A549 (cell line): Measurements from ENCODE around the gene PPP2R5C. TPM values are rescaled to one million over a fixed set of nuclear protein-coding genes. Genes with fewer than 3 reads are reported as not detected.
A peak's percentile ranks its signal among the peaks of the same experiment; 100 is the strongest.

ENCODE experiments used
- ATAC-seq, 2 experiments: fragments of 200-7000 bp in 1 of 2; fragments of >200 bp in 1 of 2; cut with Nextera tagmentation in 1 of 2; cut with Tn5 transposase in 1 of 2; 3 replicates each; pipeline versions ENCODE4 v1.8.0 to v1.9.1; 2018 to 2020; ENCODE audit warnings: mild to moderate bottlenecking in 1 of 2, moderate library complexity in 1 of 2
- CTCF ChIA-PET: fragments of 300-600 bp; sonication (Branson Sonifier 250); formaldehyde crosslinking; extraction: SDS; loops from one replicate; lab custom pipeline; 2021; ENCODE audit warnings: antibody characterized with exemption, inconsistent platforms; lab: Yijun Ruan, JAX
- POLR2A ChIA-PET: fragments of 350-600 bp; formaldehyde crosslinking; extraction: SDS; loops from one replicate; lab custom pipeline; 2021; ENCODE audit warnings: antibody characterized with exemption, inconsistent platforms; lab: Yijun Ruan, JAX
- DNase-seq, 2 experiments: peaks; one replicate each; pipeline versions ENCODE4 v3.0.0 to v3.0.0-alpha.2; 2011 to 2016; ENCODE audit warnings: low read depth in 1 of 2, low spot score in 1 of 2
- FAIRE-seq: peaks from 2 replicates; lab custom pipeline; 2011; peaks lifted over from hg19 to GRCh38; lab: Jason Lieb, UNC
- H3K27ac ChIP-seq, 2 experiments: fragments of >200 bp; sonication (Bioruptor Twin); formaldehyde crosslinking; 3 replicates each; pipeline ENCODE4 v1.5.1; 2016 to 2017
- H3K4me1 ChIP-seq: fragments of >200 bp; sonication (Bioruptor Twin); formaldehyde crosslinking; 3 replicates; pipeline ENCODE4 v1.6.1; 2016
- H3K4me2 ChIP-seq: fragments of >200 bp; sonication (Bioruptor Twin); formaldehyde crosslinking; 3 replicates; pipeline ENCODE4 v1.6.1; 2016
- H3K4me3 ChIP-seq: fragments of >200 bp; sonication (Bioruptor Twin); formaldehyde crosslinking; 3 replicates; pipeline ENCODE4 v1.5.1; 2016
- H3K9me3 ChIP-seq: fragments of >200 bp; sonication (Bioruptor Twin); formaldehyde crosslinking; 3 replicates; pipeline ENCODE4 v1.6.1; 2016
- CEBPB ChIP-seq, 2 experiments: fragments of >200 bp in 1 of 2; sonication (Bioruptor Twin) in 1 of 2; formaldehyde crosslinking in 1 of 2; IDR thresholded peaks; 2 replicates each; pipeline ENCODE4 v1.6.1; 2012 to 2016
- EHMT2 ChIP-seq: fragments of 200-600 bp; sonication (generic); IDR thresholded peaks from 2 replicates; pipeline ENCODE4 v1.6.1; 2016; ENCODE audit warnings: antibody characterized with exemption, low read depth, mild to moderate bottlenecking, moderate library complexity
- FOSL2 ChIP-seq, 2 experiments: fragments of 450-650 bp in 1 of 2; fragments of >200 bp in 1 of 2; sonication (Bioruptor Twin) in 1 of 2; formaldehyde crosslinking; IDR thresholded peaks; 2 replicates each; pipeline versions ENCODE4 v1.5.0 to v1.6.1; 2016 to 2020; ENCODE audit warnings: mild to moderate bottlenecking in 1 of 2, moderate library complexity in 1 of 2
- FOXS1 ChIP-seq: fragments of 250-450 bp; sonication (Bioruptor Pico); IDR thresholded peaks from 2 replicates; pipeline ENCODE4 v1.5.0; 2020; ENCODE audit warnings: mild to moderate bottlenecking, moderate library complexity
- HOXA7 ChIP-seq: fragments of 250-450 bp; sonication (Bioruptor Pico); IDR thresholded peaks from 2 replicates; pipeline ENCODE4 v1.5.0; 2020; ENCODE audit warnings: mild to moderate bottlenecking, moderate library complexity
- HOXB13 ChIP-seq: fragments of 250-450 bp; sonication (Bioruptor Pico); IDR thresholded peaks from 2 replicates; pipeline ENCODE4 v1.5.0; 2020; ENCODE audit warnings: low read depth, mild to moderate bottlenecking, moderate library complexity
- JUN ChIP-seq, 2 experiments: fragments of >200 bp; sonication (Bioruptor Twin); formaldehyde crosslinking; IDR thresholded peaks; 2 replicates in 1 of 2; 3 replicates in 1 of 2; pipeline ENCODE4 v1.6.1; 2016 to 2017
- JUNB ChIP-seq: fragments of >200 bp; sonication (Bioruptor Twin); formaldehyde crosslinking; IDR thresholded peaks from 2 replicates; pipeline ENCODE4 v1.6.1; 2016
- KDM1A ChIP-seq: fragments of 200-600 bp; sonication (generic); IDR thresholded peaks from 2 replicates; pipeline ENCODE4 v1.6.1; 2016; ENCODE audit warnings: low read depth, mild to moderate bottlenecking
- MAFK ChIP-seq: fragments of 450-650 bp; IDR thresholded peaks from 2 replicates; pipeline ENCODE4 v1.6.1; 2014; ENCODE audit not compliant: partially characterized antibody
- MAZ ChIP-seq: fragments of 150-350 bp; IDR thresholded peaks from 2 replicates; pipeline ENCODE4 v1.6.1; 2014; ENCODE audit warnings: antibody characterized with exemption, low read depth, low read length, borderline replicate concordance
- MYC ChIP-seq: IDR thresholded peaks from 2 replicates; pipeline ENCODE4 v1.6.1; 2012; ENCODE audit warnings: mild to moderate bottlenecking, inconsistent platforms, low read length, improper control_type of control experiment, borderline replicate concordance
- NFE2L2 ChIP-seq: fragments of 150-350 bp; conservative IDR thresholded peaks from 2 replicates; pipeline ENCODE4 v1.6.1; 2014; ENCODE audit warnings: low read length
- RAD21 ChIP-seq, 2 experiments: fragments of >200 bp in 1 of 2; sonication (Bioruptor Twin) in 1 of 2; formaldehyde crosslinking in 1 of 2; IDR thresholded peaks in 1 of 2; conservative IDR thresholded peaks in 1 of 2; 2 replicates in 1 of 2; 3 replicates in 1 of 2; pipeline ENCODE4 v1.6.1; 2012 to 2018; ENCODE audit warnings: inconsistent platforms in 1 of 2
- RNF2 ChIP-seq: fragments of 200-600 bp; sonication (generic); IDR thresholded peaks from 2 replicates; pipeline ENCODE4 v1.6.1; 2016; ENCODE audit warnings: low read depth, mild to moderate bottlenecking, antibody characterized with exemption, moderate library complexity, borderline replicate concordance
- SMC3 ChIP-seq: fragments of >200 bp; sonication (Bioruptor Twin); formaldehyde crosslinking; IDR thresholded peaks from 3 replicates; pipeline ENCODE4 v1.6.1; 2018; ENCODE audit warnings: inconsistent platforms
- SREBF2 ChIP-seq: fragments of 450-650 bp; IDR thresholded peaks from 2 replicates; pipeline ENCODE4 v1.6.1; 2014; ENCODE audit warnings: mild to moderate bottlenecking, moderate library complexity
- TP53 ChIP-seq: fragments of 250-450 bp; sonication (Bioruptor Pico); IDR thresholded peaks from 2 replicates; pipeline ENCODE4 v1.5.0; 2021; ENCODE audit warnings: mild to moderate bottlenecking, moderate library complexity
- WGBS: methylation state at CpG from one replicate; pipeline ENCODE4 v1.1.6; 2017; ENCODE audit errors: missing lambda C conversion rate; 5-methylcytosine and 5-hydroxymethylcytosine counted together
- polyA plus RNA-seq, 4 experiments: library from polyadenylated mRNA; depleted of rRNA in 3 of 4; stranded (reverse); fragments of >200 nt; fragmentation: RNase III in 1 of 4; extraction: RNeasy Plus Mini Kit Qiagen cat#74134 plus additional on column Dnase treatment in 1 of 4; gene quantifications; 2 replicates in 3 of 4; 3 replicates in 1 of 4; pipeline ENCODE4 v1.2.3, GENCODE V29; 2011 to 2017
- TF ChIP-seq, protein P1 (sequence below): fragments of >200 bp; sonication (Bioruptor Twin); formaldehyde crosslinking; IDR thresholded peaks from 3 replicates; pipeline ENCODE4 v1.6.1; 2016
- TF ChIP-seq, protein P2 (sequence below): fragments of 200-600 bp; sonication (generic); IDR thresholded peaks from 2 replicates; pipeline ENCODE4 v1.6.1; 2016; ENCODE audit warnings: antibody characterized with exemption, mild to moderate bottlenecking, moderate library complexity
- TF ChIP-seq, protein P3 (sequence below): fragments of 450-650 bp; IDR thresholded peaks from 2 replicates; pipeline ENCODE4 v1.6.1; 2014; ENCODE audit warnings: antibody characterized with exemption

PPP2R5C gene
- polyA plus RNA-seq, 2 of the 4 experiments (the other 2 are of a cell fraction): 74.8 to 150 TPM

DNA sequence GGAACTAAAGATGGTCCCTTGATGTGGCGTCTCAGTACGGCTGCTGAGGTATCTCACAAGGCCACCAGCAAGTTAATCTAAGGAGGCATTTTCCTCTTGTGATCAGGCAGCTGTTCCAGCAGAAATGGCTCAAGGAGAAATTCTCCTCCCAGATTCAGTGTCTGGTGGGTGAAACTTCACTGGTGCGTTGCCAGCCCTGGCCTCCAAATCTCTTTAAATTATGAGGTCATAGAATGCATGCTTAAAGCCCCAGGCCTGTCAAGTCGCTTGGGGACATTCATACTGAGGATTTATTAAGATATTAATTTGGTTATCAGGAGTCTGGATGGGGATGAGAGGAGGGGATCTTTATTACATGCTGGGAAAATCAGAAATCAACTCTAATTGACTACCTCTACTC is 72.9 kb downstream of the PPP2R5C start (continued):
- TF ChIP-seq, protein P1, sequence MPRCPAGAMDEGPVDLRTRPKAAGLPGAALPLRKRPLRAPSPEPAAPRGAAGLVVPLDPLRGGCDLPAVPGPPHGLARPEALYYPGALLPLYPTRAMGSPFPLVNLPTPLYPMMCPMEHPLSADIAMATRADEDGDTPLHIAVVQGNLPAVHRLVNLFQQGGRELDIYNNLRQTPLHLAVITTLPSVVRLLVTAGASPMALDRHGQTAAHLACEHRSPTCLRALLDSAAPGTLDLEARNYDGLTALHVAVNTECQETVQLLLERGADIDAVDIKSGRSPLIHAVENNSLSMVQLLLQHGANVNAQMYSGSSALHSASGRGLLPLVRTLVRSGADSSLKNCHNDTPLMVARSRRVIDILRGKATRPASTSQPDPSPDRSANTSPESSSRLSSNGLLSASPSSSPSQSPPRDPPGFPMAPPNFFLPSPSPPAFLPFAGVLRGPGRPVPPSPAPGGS: no peak
- TF ChIP-seq, protein P2, sequence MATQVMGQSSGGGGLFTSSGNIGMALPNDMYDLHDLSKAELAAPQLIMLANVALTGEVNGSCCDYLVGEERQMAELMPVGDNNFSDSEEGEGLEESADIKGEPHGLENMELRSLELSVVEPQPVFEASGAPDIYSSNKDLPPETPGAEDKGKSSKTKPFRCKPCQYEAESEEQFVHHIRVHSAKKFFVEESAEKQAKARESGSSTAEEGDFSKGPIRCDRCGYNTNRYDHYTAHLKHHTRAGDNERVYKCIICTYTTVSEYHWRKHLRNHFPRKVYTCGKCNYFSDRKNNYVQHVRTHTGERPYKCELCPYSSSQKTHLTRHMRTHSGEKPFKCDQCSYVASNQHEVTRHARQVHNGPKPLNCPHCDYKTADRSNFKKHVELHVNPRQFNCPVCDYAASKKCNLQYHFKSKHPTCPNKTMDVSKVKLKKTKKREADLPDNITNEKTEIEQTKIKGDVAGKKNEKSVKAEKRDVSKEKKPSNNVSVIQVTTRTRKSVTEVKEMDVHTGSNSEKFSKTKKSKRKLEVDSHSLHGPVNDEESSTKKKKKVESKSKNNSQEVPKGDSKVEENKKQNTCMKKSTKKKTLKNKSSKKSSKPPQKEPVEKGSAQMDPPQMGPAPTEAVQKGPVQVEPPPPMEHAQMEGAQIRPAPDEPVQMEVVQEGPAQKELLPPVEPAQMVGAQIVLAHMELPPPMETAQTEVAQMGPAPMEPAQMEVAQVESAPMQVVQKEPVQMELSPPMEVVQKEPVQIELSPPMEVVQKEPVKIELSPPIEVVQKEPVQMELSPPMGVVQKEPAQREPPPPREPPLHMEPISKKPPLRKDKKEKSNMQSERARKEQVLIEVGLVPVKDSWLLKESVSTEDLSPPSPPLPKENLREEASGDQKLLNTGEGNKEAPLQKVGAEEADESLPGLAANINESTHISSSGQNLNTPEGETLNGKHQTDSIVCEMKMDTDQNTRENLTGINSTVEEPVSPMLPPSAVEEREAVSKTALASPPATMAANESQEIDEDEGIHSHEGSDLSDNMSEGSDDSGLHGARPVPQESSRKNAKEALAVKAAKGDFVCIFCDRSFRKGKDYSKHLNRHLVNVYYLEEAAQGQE: no peak
- TF ChIP-seq NFE2L2: no peak
- no peak for TF ChIP-seq FOXS1 (CRISPR knock-in tag)
- no peak for TF ChIP-seq JUNB
- TF ChIP-seq RAD21 (conservative IDR thresholded peaks at IDR 0.05 in 1 of 2, IDR thresholded peaks at IDR 0.05 in 1 of 2): no peak
- TF ChIP-seq SMC3: no peak
- TF ChIP-seq EHMT2: no peak

DNA sequence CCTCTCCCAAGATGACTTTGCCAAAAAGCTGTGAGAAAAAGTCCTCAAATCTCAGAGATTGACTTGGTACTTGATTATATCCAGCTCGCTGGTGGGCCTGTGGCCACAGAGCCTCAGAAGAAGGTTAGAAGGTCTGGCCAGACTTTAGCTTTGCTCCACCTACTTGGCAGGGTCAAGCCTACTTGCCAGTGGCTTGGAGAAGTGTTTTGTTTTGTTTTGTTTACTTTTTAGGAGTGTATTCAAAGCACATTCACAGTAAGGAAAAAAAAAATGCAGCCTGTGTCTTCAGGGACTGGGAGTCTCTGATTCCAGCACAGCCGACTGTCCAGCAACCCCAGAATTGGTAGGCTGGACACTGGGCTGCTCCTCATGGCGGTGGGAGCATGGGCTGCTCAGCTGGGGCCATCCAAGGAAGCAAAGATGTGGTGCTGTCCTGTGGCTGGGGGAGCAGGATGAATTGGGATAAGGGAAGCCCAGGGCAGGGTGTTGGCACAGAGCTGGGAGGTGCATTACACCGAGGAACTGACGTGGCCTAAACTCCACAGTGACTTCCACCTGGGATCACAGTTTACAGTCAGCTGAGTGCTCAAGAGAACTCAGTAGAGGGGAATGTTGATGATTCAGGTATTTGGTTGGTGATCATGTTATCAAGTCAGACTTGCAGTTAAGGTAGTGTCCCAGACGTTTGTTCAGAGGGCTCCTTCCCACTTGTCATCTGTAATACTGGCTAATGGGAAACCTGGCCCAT is 73.5 kb downstream of the PPP2R5C start:
- Histone ChIP-seq H3K4me1 (peaks cover 16% of the 10 kb centered on the region), H3K4me3 (no peak overlapping the region), H3K4me2 (peak overlapping the region; percentile 3; the same call in 1 of the 3 replicates), H3K27ac (no peak overlapping the region), H3K9me3 (no peaks in the 10 kb centered on the region)
- FAIRE-seq (no peak), ATAC-seq (peak in 1 of 2 experiments; percentile 60; a peak in 3 of 6 replicates), DNase-seq (peak in 1 of 2 experiments; percentile 16)
- POLR2A ChIA-PET: no interaction called here
- CTCF ChIA-PET: interaction anchor here (1.1 kb wide), 1 partner anchor 51 kb away, joined by 4 read pairs; no protein-coding TSS in a partner anchor
- no peak for TF ChIP-seq CEBPB (IDR thresholded peaks at IDR 0.05)
- TF ChIP-seq, protein P3, sequence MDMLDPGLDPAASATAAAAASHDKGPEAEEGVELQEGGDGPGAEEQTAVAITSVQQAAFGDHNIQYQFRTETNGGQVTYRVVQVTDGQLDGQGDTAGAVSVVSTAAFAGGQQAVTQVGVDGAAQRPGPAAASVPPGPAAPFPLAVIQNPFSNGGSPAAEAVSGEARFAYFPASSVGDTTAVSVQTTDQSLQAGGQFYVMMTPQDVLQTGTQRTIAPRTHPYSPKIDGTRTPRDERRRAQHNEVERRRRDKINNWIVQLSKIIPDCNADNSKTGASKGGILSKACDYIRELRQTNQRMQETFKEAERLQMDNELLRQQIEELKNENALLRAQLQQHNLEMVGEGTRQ: no peak
- no peak for TF ChIP-seq MAFK
- TF ChIP-seq RNF2: no peak
- TF ChIP-seq MYC: no peak
- no peak for TF ChIP-seq SREBF2
- TF ChIP-seq HOXB13 (CRISPR knock-in tag): no peak
- no peak for TF ChIP-seq NFE2L2
- TF ChIP-seq HOXA7 (CRISPR knock-in tag): no peak
- no peak for TF ChIP-seq JUN (IDR thresholded peaks at IDR 0.05)
- no peak for TF ChIP-seq JUNB
- no peak for TF ChIP-seq TP53
- no peak for TF ChIP-seq KDM1A
- no peak for TF ChIP-seq FOSL2 (IDR thresholded peaks at IDR 0.05)
- no peak for TF ChIP-seq FOSL2 (CRISPR knock-in tag; IDR thresholded peaks at IDR 0.05)
- no peak for TF ChIP-seq MAZ
- WGBS: 76% methylated on average over 6 of the region's 6 CpGs
